Testis (tissue), 3 donors: ENCODE results near the gene CAGE1. TPM values are rescaled to one million over a fixed set of nuclear protein-coding genes. Genes with fewer than 3 reads are reported as not detected.
"Not testable (repeated sequence)": the region's sequence is repeated elsewhere in the genome, so short reads cannot be mapped to it uniquely, and the experiment has no call there.

ENCODE experiments used
- DNase-seq: peaks from one replicate; pipeline ENCODE4 v3.0.0-alpha.2; 2019
- H3K27ac ChIP-seq, 2 donors: fragments of 200-600 bp; sonication (generic); one replicate each; pipeline ENCODE4 v1.5.1; 2019
- H3K27me3 ChIP-seq: fragments of 200-600 bp; sonication (generic); one replicate; pipeline ENCODE4 v1.5.1; 2019
- H3K36me3 ChIP-seq: fragments of 200-600 bp; sonication (generic); one replicate; pipeline ENCODE4 v1.5.1; 2017; ENCODE audit warnings: low read depth; ENCODE audit errors: missing control alignments
- H3K4me1 ChIP-seq: fragments of 200-600 bp; sonication (generic); one replicate; pipeline ENCODE4 v1.5.1; 2019
- H3K4me3 ChIP-seq, 2 donors: fragments of 200-600 bp; sonication (generic); one replicate each; pipeline ENCODE4 v1.5.1; 2017 to 2019
- H3K9me3 ChIP-seq: fragments of 200-600 bp; sonication (generic); one replicate; pipeline ENCODE4 v1.5.1; 2017
- CTCF ChIP-seq, 3 experiments: fragments of 450-650 bp in 2 of 3; fragments of 200-600 bp in 1 of 3; sonication (generic) in 1 of 3; IDR thresholded peaks; one replicate each; pipeline ENCODE4 v1.5.1; 2016 to 2019; ENCODE audit warnings: antibody characterized with exemption in 3 of 3, mild to moderate bottlenecking in 2 of 3, moderate library complexity in 1 of 3
- POLR2A ChIP-seq: fragments of 450-650 bp; IDR thresholded peaks from one replicate; pipeline ENCODE4 v1.6.1; 2017; ENCODE audit warnings: antibody characterized with exemption, mild to moderate bottlenecking, moderate library complexity
- WGBS, 2 donors: methylation state at CpG; one replicate each; pipeline ENCODE4 v1.1.5; 2018; 5-methylcytosine and 5-hydroxymethylcytosine counted together
- intact Hi-C: fragments of 100-400 bp; cut with DNase I; formaldehyde crosslinking; loops from one replicate; pipeline ENCODE4 v1.15.1; 2023; ENCODE audit warnings: low total_unique reads
- polyA plus RNA-seq: library from polyadenylated mRNA; stranded (reverse); fragments of 350-450 nt; fragmentation: Illumina TruSeq; extraction: RNeasy Lipid Tissue Mini Kit (QIAGEN cat#74804); gene quantifications from one replicate; pipeline ENCODE4 v1.2.3, GENCODE V29; 2014; ENCODE audit warnings: low read depth, low replicate concordance; ENCODE audit not compliant: insufficient read depth
- total RNA-seq, 2 donors: library from RNA; depleted of rRNA; stranded (reverse); fragments of >200 nt; gene quantifications; one replicate each; pipeline ENCODE4 v1.2.3, GENCODE V29; 2016

CAGE1 gene
- total and polyA plus RNA-seq, 3 donors from 2014 or later = 5.7 to 14.9 (median 7.2) TPM

GRCh38 chr6:7325750-7326149 lies 63.8 kb downstream of the CAGE1 start:
- no peak for DNase-seq
- intact Hi-C loops = no loop called here
- Histone ChIP-seq H3K27me3 (no peaks in the 10 kb centered on the region), H3K4me1 (no peaks in the 10 kb centered on the region), H3K36me3 (no peaks in the 10 kb centered on the region), H3K4me3 (no peak overlapping the region), H3K9me3 (no peaks in the 10 kb centered on the region), H3K27ac (no peak overlapping the region)
- 77 to 84% methylated on average over 3 of the region's 3 CpGs for WGBS, 2 donors
- TF ChIP-seq POLR2A = no peak
- no peak for TF ChIP-seq CTCF (IDR thresholded peaks at IDR 0.05)

- no peaks in the 10 kb centered on the region for H3K36me3 ChIP-seq
- no peaks in the 10 kb centered on the region for H3K9me3 ChIP-seq
- no peaks in the 10 kb centered on the region for H3K4me1 ChIP-seq
- no peaks in the 10 kb centered on the region for H3K27me3 ChIP-seq
- H3K27ac ChIP-seq = no peak overlapping the region
- DNase-seq = peak; percentile 30
- TF ChIP-seq CTCF (IDR thresholded peaks at IDR 0.05) = no peak
- no peak for TF ChIP-seq POLR2A
- intact Hi-C loops = no loop called here
- 71 to 89% methylated on average over 7 of the region's 7 CpGs for WGBS, 2 donors
- no peak overlapping the region for H3K4me3 ChIP-seq
Observed at GRCh38 chr6:7324520-7324919, 65.0 kb downstream of the CAGE1 start.

GRCh38 chr6:7323074-7323473 lies 66.5 kb downstream of the CAGE1 start:
- intact Hi-C loops = no loop called here

GRCh38 chr6:7321866-7322265 lies 67.7 kb downstream of the CAGE1 start:
- H3K36me3 ChIP-seq, intact Hi-C loops, DNase-seq: not testable (repeated sequence)

More at GRCh38 chr6:7323074-7323473, 66.5 kb downstream of the CAGE1 start:
- no peaks in the 10 kb centered on the region for H3K9me3 ChIP-seq
- no peak overlapping the region for H3K4me3 ChIP-seq
- no peaks in the 10 kb centered on the region for H3K4me1 ChIP-seq
- no peaks in the 10 kb centered on the region for H3K27me3 ChIP-seq
- H3K36me3 ChIP-seq = no peaks in the 10 kb centered on the region
- no peak overlapping the region for H3K27ac ChIP-seq
- TF ChIP-seq CTCF (IDR thresholded peaks at IDR 0.05) = no peak
- no peak for DNase-seq

GRCh38 chr6:7319406-7319805 lies 70.1 kb downstream of the CAGE1 start:
- H3K27me3 ChIP-seq, H3K4me1 ChIP-seq, DNase-seq, H3K9me3 ChIP-seq, H3K36me3 ChIP-seq, intact Hi-C loops, H3K27ac ChIP-seq, H3K4me3 ChIP-seq: not testable (repeated sequence)
- WGBS, 2 donors = 81 to 86% methylated on average over 2 of the region's 2 CpGs

More at GRCh38 chr6:7321866-7322265, 67.7 kb downstream of the CAGE1 start:
- H3K27me3 ChIP-seq, H3K27ac ChIP-seq, H3K4me3 ChIP-seq, H3K4me1 ChIP-seq, H3K9me3 ChIP-seq: not testable (repeated sequence)
- WGBS, 2 donors = 80 to 86% methylated on average over 6 of the region's 6 CpGs

GRCh38 chr6:7317538-7317937 lies 72.0 kb downstream of the CAGE1 start:
- no peaks in the 10 kb centered on the region for H3K27me3 ChIP-seq
- H3K9me3 ChIP-seq = no peaks in the 10 kb centered on the region
- WGBS, 2 donors = 60 to 62% methylated on average over 9 of the region's 9 CpGs
- H3K4me3 ChIP-seq = peak overlapping the region in 1 of 2 donors; percentile 42
- no peak overlapping the region for H3K27ac ChIP-seq
- no peaks in the 10 kb centered on the region for H3K4me1 ChIP-seq
- TF ChIP-seq POLR2A (no peak), CTCF (IDR thresholded peaks at IDR 0.05) (no peak)
- intact Hi-C loops = no loop called here
- no peaks in the 10 kb centered on the region for H3K36me3 ChIP-seq
- no peak for DNase-seq
